K562 (cell line): ENCODE results near the gene PHYKPL. TPM values are rescaled to one million over a fixed set of nuclear protein-coding genes. Genes with fewer than 3 reads are reported as not detected.
A peak's percentile ranks its signal among the peaks of the same experiment; 100 is the strongest.

Experiments
- FOXJ2 ChIP-seq: fragments of 200-800 bp; sonication (Bioruptor generic); IDR thresholded peaks from 2 replicates; pipeline ENCODE4 v1.6.1; 2016; ENCODE audit warnings: missing genetic modification characterization, missing compliant biosample characterization
- FOXK1 ChIP-seq: sonication (generic); formaldehyde crosslinking; IDR thresholded peaks from 2 replicates; pipeline ENCODE4 v1.8.0; 2022; ENCODE audit warnings: missing genetic modification reagents, mild to moderate bottlenecking, borderline replicate concordance
- HDAC1 ChIP-seq, 2 experiments: fragments of 450-650 bp; IDR thresholded peaks; 2 replicates each; pipeline ENCODE4 v1.6.1; 2016 to 2017; ENCODE audit warnings: inconsistent platforms in 1 of 2, mild to moderate bottlenecking in 1 of 2, moderate library complexity in 1 of 2
- HES1 ChIP-seq: fragments of 450-650 bp; IDR thresholded peaks from 2 replicates; pipeline ENCODE4 v1.6.1; 2016; ENCODE audit warnings: low read depth, mild to moderate bottlenecking, moderate library complexity
- HMG20B ChIP-seq: fragments of 250-450 bp; sonication (Bioruptor Pico); IDR thresholded peaks from 2 replicates; pipeline ENCODE4 v1.5.0; 2021; ENCODE audit warnings: mild to moderate bottlenecking
- LARP7 ChIP-seq: fragments of 450-650 bp; IDR thresholded peaks from 2 replicates; pipeline ENCODE4 v1.6.1; 2016
- MIER1 ChIP-seq: fragments of 450-650 bp; IDR thresholded peaks from 2 replicates; pipeline ENCODE4 v1.6.1; 2016; ENCODE audit warnings: antibody characterized with exemption, mild to moderate bottlenecking, low read depth
- MLLT1 ChIP-seq, 2 experiments: fragments of 450-650 bp; IDR thresholded peaks; 2 replicates each; pipeline ENCODE4 v1.6.1; 2016
- MYBL2 ChIP-seq, 2 experiments: fragments of 450-650 bp in 1 of 2; sonication (generic) in 1 of 2; formaldehyde crosslinking in 1 of 2; IDR thresholded peaks; 2 replicates each; pipeline versions ENCODE4 v1.6.1 to v1.8.1; 2017 to 2022; ENCODE audit warnings: borderline replicate concordance in 1 of 2, inconsistent platforms in 1 of 2, low read depth in 1 of 2, mild to moderate bottlenecking in 1 of 2, missing genetic modification reagents in 1 of 2, moderate library complexity in 1 of 2
- PCBP1 ChIP-seq: fragments of 200-400 bp; formaldehyde crosslinking; IDR thresholded peaks from 2 replicates; pipeline ENCODE4 v1.6.1; 2018; ENCODE audit warnings: mild to moderate bottlenecking, low read depth, low read length; ENCODE audit not compliant: poor library complexity, severe bottlenecking
- RBM22 ChIP-seq: fragments of 200-400 bp; formaldehyde crosslinking; IDR thresholded peaks from 2 replicates; pipeline ENCODE4 v1.6.1; 2018; ENCODE audit warnings: low read length, low read depth; ENCODE audit not compliant: poor library complexity, severe bottlenecking
- RNF2 ChIP-seq: sonication (generic); IDR thresholded peaks from 2 replicates; pipeline ENCODE4 v1.6.1; 2016
- RREB1 ChIP-seq: fragments of 250-450 bp; sonication (Bioruptor Pico); IDR thresholded peaks from 2 replicates; pipeline ENCODE4 v1.4.0; 2020
- TAF15 ChIP-seq: fragments of 200-400 bp; formaldehyde crosslinking; IDR thresholded peaks from 2 replicates; pipeline ENCODE4 v1.6.1; 2017; ENCODE audit warnings: mild to moderate bottlenecking, low read depth, low read length, moderate library complexity
- ZBTB49 ChIP-seq: sonication (generic); formaldehyde crosslinking; IDR thresholded peaks from 2 replicates; pipeline ENCODE4 v1.8.0; 2022; ENCODE audit warnings: missing genetic modification reagents, mild to moderate bottlenecking, borderline replicate concordance
- ZNF174 ChIP-seq: fragments of 250-450 bp; sonication (Bioruptor Pico); IDR thresholded peaks from 2 replicates; pipeline ENCODE4 v1.4.0; 2020; ENCODE audit warnings: mild to moderate bottlenecking
- polyA plus RNA-seq, 8 experiments: library from polyadenylated mRNA; depleted of rRNA in 4 of 8; stranded (reverse) in 5 of 8; unstranded in 3 of 8; fragments of >200 nt; fragmentation: Nextera tagmentation in 2 of 8; fragmentation: Illumina TruSeq in 1 of 8; extraction: Ambion mirVana in 2 of 8; extraction: Trizol in 1 of 8; gene quantifications; 2 replicates each; pipeline versions ENCODE4 v1.2.1 to v1.2.3, GENCODE V29; 2011 to 2014; ENCODE audit warnings: inconsistent platforms in 1 of 8, missing spikeins in 1 of 8
- total RNA-seq, 7 experiments: library from RNA; depleted of rRNA in 6 of 7; stranded (reverse); fragments of >200 nt in 6 of 7; fragmentation: Illumina TruSeq in 2 of 7; extraction: Trizol in 2 of 7; gene quantifications; 2 replicates each; pipeline versions ENCODE4 v1.2.1 to v1.2.3, GENCODE V29; 2011 to 2021; ENCODE audit warnings: low replicate concordance in 1 of 7

Gene PHYKPL
- total and polyA plus RNA-seq, 9 of the 15 experiments (the other 6 are each of a cell fraction or from before 2014, with no cell fraction given): 4.7 to 34.7 (median 18.6) TPM

GRCh38 chr5:178192244-178192643, 40.4 kb downstream of the PHYKPL start (continued):
- 0 out of 4 replicates have a peak, but pooled peaks of 1 of the 2 experiments have one; percentile 20 for TF ChIP-seq MLLT1 (IDR thresholded peaks at IDR 0.05)
- TF ChIP-seq FOXK1: no peak
- no peak for TF ChIP-seq TAF15
- TF ChIP-seq MYBL2 (IDR thresholded peaks at IDR 0.05; ENCODE audit: low read depth): no peak
- no peak for TF ChIP-seq MYBL2 (CRISPR knock-in tag; IDR thresholded peaks at IDR 0.05; ENCODE audit: borderline replicate concordance)
- TF ChIP-seq MIER1: 0 out of 2 replicates have a peak, but pooled peaks have one; percentile 20
- TF ChIP-seq FOXJ2: no peak
- no peak for TF ChIP-seq ZBTB49 (CRISPR knock-in tag)
- no peak for TF ChIP-seq LARP7
- TF ChIP-seq RNF2: no peak
- TF ChIP-seq HDAC1 (IDR thresholded peaks at IDR 0.05): 0 out of 4 replicates have a peak, but pooled peaks of 1 of the 2 experiments have one; percentile 15
- no peak for TF ChIP-seq RBM22
- TF ChIP-seq RREB1 (CRISPR knock-in tag): no peak
- no peak for TF ChIP-seq ZNF174 (CRISPR knock-in tag)
- no peak for TF ChIP-seq PCBP1
- TF ChIP-seq HES1: no peak
- no peak for TF ChIP-seq HMG20B (CRISPR knock-in tag)
